Activated gamma-delta T cell treated with anti-CD3 and anti-CD28 coated beads, Interleukin-2, amount 50 U/mL, for 16 hours (primary cell): ENCODE measurements around the gene MYL5.
"Not testable (repeated sequence)": the region's sequence is repeated elsewhere in the genome, so short reads cannot be mapped to it uniquely, and the experiment has no call there.

Experiments used
- DNase-seq: peaks from one replicate; pipeline ENCODE4 v3.0.0-alpha.2; 2020; ENCODE audit warnings: low read depth

The MYL5 gene

GRCh38 chr4:674172-675035 lies at the start of gene MYL5, which contains the start of gene ATP5ME:
Gene MYL5 (plus strand): TSS chr4:674542. CDS start chr4:678027, 3,485 bp downstream.
Gene ATP5ME (minus strand): TSS chr4:674276. CDS start chr4:674247, 29 bp downstream.
- peak; percentile 95 for DNase-seq

GRCh38 chr4:624705-625590 lies 49.4 kb upstream of the MYL5 start, which contains the start of gene PDE6B:
Gene PDE6B (plus strand): TSS chr4:625573. CDS start chr4:625627, 54 bp downstream.
- DNase-seq = no peak

GRCh38 chr4:625631-626161 lies 48.6 kb upstream of the MYL5 start:
- DNase-seq = no peak

GRCh38 chr4:626201-627091 lies 47.9 kb upstream of the MYL5 start:
- no peak for DNase-seq

GRCh38 chr4:627347-628125 lies 46.8 kb upstream of the MYL5 start:
- no peak for DNase-seq

- no peak for DNase-seq
Observed at GRCh38 chr4:628311-628741, 46.0 kb upstream of the MYL5 start.

GRCh38 chr4:628821-629635 lies 45.3 kb upstream of the MYL5 start:
- DNase-seq = no peak

GRCh38 chr4:629636-629914 lies 44.8 kb upstream of the MYL5 start:
- DNase-seq = no peak

GRCh38 chr4:629915-630641 lies 44.3 kb upstream of the MYL5 start:
- no peak for DNase-seq

- no peak for DNase-seq
Observed at GRCh38 chr4:630656-631055, 43.7 kb upstream of the MYL5 start.

GRCh38 chr4:632196-632790 lies 42.0 kb upstream of the MYL5 start:
- DNase-seq = no peak

GRCh38 chr4:632926-633325 lies 41.4 kb upstream of the MYL5 start:
- DNase-seq = no peak

- no peak for DNase-seq
Observed at GRCh38 chr4:633406-633805, 40.9 kb upstream of the MYL5 start.

- DNase-seq = no peak
Observed at GRCh38 chr4:633976-634598, 40.3 kb upstream of the MYL5 start.

- DNase-seq = no peak
Observed at GRCh38 chr4:634599-634985, 39.8 kb upstream of the MYL5 start.

- DNase-seq = not testable (repeated sequence)
Observed at GRCh38 chr4:635066-635835, 39.1 kb upstream of the MYL5 start.

GRCh38 chr4:635851-636627 lies 38.3 kb upstream of the MYL5 start:
- DNase-seq = no peak
